Stimulated activated CD4-positive, alpha-beta T cell treated with anti-CD3 and anti-CD28 coated beads, Interleukin-1b, Interleukin-23, amount 100 ng/mL, for 1 hour (primary cell): ENCODE measurements around the gene NRAS.

ENCODE experiments used
- DNase-seq, 2 donors: peaks; one replicate each; pipeline ENCODE4 v3.0.0-alpha.2; 2020; ENCODE audit warnings: low read depth in 2 of 2

Gene NRAS

DNA sequence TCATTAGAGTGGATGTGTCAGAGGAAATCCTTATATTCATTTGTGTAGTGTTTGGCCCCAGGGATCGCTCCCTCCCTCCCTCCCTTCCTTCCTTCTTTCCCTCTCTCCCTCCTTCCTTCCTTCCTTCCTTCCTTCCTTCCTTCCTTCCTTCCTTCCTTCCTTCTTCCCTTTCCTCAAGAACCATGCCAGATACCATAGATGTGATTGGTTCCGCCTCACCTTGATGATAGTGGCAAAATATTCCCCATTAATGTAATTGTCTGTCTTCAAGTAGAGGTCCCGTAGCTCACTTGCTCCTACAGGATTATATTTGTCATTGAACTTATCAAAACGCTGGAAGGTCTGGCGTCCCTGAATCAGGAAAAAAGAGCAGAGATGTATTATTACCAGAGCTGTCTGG is 38.9 kb downstream of the NRAS start:
- DNase-seq = no peak

DNA sequence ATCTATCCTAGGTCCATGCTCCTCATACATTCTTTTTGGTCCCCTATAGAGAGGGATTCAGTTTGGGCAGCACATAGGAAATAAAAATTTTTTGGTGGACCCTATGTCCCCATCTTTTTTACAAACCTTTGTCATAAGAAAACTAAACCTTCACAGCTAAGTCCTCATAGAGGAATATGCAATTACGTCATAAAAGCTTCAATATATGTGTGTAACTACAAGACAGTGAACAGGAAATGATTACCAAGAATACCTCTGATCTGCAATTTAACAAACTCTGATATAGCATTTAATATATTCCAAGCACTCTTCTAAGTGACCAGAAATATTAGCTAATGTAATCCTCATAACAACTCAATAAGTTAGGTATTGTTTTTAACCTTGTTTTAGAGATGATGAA is 40.5 kb downstream of the NRAS start:
- DNase-seq = no peak

DNA sequence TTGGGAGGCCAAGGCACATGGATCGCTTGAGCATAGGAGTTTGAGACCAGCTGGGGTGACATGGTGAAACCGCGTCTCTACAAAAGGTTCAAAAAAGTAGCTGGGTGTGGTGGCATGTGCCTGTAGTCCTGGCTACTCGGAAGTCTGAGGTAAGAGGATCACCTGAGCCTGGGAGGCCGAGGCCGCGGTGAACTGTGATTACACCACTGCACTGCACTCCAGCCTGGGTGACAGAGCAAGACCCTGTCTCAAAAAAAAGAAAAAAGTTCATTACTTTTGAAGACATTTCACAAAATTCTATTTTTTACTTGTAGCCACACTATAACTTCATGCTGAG is 44.7 kb downstream of the NRAS start:
- DNase-seq = no peak

DNA sequence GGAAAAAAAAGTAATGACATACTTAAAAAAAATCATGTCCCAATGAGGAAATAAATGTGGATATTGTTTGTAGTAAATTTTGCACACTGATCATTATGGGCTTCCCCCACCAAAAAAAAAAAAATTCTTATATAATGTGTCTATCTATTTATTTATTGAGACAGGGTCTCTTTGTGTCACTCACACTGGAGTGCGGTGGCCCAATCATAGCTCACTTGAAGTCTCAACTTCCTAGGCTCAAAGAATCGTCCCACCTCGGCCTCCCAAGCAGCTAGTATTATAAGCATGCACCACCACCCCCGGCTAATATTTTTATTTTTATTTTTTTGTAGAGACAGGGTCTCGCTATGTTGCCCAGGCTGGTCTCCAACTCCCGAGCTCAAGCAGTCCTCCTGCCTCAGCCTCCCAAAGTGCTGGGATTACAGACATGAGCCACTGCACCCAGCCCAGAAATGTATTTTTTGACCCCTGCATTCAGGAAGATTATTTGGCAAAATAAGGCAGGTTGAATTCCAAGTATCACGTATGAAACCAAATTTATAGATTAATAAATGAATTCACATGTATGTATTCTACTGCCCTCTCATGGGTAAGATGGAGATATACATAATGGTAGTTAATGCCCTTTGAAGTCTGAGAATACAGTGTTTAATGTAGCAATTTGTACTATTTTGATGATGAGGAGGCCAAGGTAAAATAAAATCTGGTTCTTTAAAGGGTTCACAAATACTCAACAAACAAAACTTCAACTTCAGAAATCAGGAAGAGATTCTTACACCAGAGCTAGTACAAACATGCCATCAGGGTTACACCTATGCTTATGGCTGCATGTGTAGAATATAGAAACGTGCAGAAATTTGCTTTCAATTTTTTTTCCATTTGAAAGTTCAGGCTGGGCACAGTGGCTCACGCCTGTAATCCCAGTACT is 45.3 kb downstream of the NRAS start:
- no peak for DNase-seq

DNA sequence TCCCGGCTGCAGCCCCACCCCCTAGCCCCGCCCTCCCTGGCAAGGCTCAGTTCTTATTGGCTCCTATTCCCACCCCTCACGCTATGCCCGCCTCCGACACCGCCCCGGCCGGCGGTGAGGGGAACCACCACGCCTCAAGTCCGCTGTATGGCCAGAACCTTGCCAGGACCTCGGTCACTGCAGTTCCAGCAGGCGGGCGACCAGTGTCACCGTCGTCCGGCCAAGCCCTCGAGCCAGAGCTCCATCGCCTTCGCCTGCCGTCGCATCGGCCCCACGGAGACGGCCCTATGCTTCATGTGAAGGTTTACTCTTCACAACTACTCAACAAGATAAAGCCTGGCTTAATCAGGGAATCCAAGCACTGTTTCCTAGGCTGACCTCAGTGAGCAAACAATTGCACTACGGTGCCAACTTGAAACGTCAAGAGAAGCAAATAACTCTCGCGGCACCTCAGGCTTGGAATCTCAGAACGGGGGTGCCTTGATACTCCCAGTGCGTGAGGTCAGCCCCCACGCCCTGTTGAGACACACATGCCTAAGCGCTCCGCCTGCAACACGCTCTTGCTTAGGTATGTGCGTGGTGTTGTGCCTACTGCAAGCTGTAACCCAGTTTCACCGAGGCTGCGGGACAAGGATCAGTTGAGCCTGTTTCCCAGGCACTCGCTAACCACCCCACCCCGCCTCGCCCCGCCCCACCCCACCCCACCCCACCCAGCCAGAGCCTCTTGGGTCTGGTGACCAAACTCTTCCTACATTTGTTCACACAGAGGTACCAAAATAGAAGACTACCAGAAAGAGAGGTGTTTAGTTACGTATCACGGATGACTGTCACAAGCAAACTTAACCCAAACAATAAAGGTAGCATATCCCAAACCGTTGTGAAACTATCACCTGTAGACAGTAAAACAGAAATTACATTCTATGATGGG is 46.2 kb downstream of the NRAS start:
- peak; percentile 58 to 81 for DNase-seq

DNA sequence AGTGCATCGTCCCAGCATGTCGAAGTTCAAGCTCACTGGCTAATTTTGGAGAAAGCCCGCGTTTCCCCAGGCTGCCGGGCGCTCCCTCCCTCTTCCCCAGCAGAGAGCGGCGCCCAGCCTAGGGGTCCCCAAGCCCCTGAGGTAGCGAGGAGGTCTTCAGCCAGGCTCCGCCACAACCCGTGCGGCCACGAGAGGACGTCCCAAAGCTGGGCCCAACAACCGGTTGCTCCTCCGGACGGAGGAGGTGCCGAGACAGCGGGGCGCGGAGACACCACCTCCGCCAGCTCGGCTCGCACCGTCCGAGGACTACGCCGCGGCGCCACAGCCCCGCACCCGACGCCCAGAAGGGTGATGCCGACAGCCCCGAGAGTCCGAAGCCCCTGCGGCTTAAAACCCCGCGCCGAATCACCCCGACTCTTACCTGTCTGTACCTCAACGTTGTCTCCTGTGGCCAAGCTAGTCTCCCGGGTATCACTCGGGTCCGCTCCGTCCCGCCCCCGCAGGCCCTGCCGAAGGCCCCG is 46.9 kb downstream of the NRAS start, which contains the start of gene DENND2C:
TSS of gene DENND2C (minus strand) at position 488 of the 521 bp plus-strand sequence. CDS start 44,065 bp downstream, outside the sequence.
- DNase-seq = no peak

DNA sequence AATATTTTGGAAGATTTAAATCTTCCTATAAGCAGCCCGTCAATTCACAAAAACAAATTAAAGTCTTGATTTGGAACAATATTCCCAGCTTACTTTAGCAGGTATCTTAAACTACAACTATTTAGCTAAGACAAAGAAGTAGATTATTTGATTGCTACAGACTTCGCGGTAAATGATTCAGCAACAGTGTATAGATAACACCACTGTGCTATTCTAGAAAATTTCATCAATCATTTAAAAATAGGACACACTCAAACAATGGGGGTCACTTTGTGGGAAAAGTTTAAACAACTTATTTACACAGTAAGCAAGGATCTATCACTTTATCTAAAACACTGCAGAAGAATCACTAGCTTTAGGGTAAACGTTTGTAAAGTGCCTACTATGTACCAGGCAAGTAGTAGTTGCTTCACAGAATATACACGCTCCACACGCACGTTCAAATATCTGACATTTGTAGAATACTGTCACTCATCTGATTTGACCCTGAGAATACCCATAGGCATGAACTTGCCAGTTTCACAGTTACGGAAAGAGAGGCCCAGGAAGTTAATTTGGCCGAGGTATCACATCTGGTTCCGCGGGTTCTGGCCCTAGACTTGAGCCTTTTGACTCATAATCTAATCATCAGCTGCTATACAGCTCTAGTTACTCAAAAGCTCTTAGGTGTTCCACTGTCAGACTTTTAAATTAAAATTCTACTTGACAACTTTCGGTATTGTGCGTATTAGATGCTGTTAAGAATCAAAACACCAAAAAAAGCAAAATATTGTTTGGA is 47.6 kb downstream of the NRAS start:
- DNase-seq = no peak

DNA sequence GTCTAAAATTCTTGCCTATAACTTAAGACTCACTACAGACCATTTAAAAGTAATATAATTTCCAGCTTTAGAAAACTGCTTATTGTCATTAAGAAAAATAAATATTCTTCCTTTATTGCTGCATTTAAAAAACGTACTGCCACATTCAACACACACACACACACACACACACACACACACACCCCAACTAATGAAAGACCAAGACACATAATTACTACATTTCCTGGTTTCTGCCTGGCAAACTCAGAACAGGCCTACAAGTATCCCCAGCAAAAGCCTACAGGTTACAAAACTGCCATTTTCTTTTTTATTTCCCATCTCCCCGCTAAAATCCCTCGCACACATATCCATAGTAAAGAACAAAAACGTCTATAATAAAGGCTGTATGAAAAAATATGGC is 48.2 kb downstream of the NRAS start:
- no peak for DNase-seq

DNA sequence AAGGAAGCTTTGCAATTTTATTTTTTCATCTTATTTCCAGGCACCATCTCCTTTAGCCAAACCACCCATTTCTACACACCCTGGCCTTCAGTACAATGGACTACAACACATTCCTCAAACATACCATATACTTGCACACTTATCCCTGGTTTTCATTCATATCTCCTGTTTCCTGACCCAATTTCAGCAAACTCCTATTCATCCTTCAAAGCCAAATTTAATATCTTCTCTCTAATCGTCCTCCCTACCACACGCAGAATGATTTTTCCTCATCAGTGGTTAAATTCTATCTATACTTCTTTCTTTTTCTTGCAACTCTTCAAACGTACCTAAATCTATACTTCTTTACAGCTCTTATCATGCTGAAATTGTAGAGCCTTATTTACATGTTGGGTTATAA is 49.6 kb downstream of the NRAS start:
- DNase-seq = no peak

DNA sequence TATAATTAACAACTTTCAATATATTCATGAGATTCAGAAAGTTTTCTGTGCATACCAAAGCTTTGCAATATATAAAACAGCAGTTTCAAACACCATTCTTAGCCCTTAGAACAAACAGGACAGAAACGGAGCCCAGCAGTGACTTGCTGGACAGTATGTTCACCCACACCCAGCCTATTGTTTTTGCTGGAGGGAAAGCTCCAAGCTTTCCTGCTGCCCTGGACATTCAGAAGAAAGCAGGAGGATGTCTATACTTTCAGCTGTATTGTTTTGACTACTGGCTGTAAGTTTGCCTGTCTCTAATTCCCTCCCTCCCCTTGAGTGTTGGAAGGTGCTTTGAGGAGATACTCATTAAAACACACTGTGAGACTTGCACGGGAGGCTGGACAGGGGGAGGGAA is 56.3 kb downstream of the NRAS start:
- DNase-seq = no peak
